HepG2 (cell line): ENCODE results near the gene TOMM40L. TPM values are rescaled to one million over a fixed set of nuclear protein-coding genes. Genes with fewer than 3 reads are reported as not detected.
A peak's percentile ranks its signal among the peaks of the same experiment; 100 is the strongest.

Experiments used
- NFATC3 ChIP-seq: sonication (generic); formaldehyde crosslinking; IDR thresholded peaks from 2 replicates; pipeline ENCODE4 v1.5.1; 2020; ENCODE audit warnings: mild to moderate bottlenecking, missing genetic modification reagents
- ZNF570 ChIP-seq: sonication (generic); formaldehyde crosslinking; IDR thresholded peaks from 2 replicates; pipeline ENCODE4 v1.4.0; 2020; ENCODE audit warnings: mild to moderate bottlenecking, missing genetic modification reagents, borderline replicate concordance
- ZNF761 ChIP-seq: sonication (generic); formaldehyde crosslinking; conservative IDR thresholded peaks from 2 replicates; pipeline ENCODE4 v1.4.0; 2020; ENCODE audit warnings: mild to moderate bottlenecking, missing genetic modification reagents
- polyA plus RNA-seq, 8 experiments: library from polyadenylated mRNA; depleted of rRNA in 3 of 8; stranded (reverse) in 7 of 8; unstranded in 1 of 8; fragments of >200 nt; fragmentation: Illumina TruSeq in 4 of 8; extraction: Trizol in 4 of 8; gene quantifications; 2 replicates each; pipeline versions ENCODE4 v1.2.1 to v1.2.3, GENCODE V29; 2011 to 2016; ENCODE audit warnings: low read depth in 4 of 8, missing spikeins in 1 of 8, mixed read lengths in 1 of 8; ENCODE audit not compliant: insufficient read depth in 1 of 8
- total RNA-seq, 5 experiments: library from RNA; depleted of rRNA; stranded (reverse); fragments of >200 nt; fragmentation: Illumina TruSeq; extraction: Trizol; gene quantifications; 2 replicates each; pipeline ENCODE4 v1.2.3, GENCODE V29; 2016; ENCODE audit warnings: low read depth in 1 of 5
- TF ChIP-seq, protein P1 (sequence below): sonication (generic); formaldehyde crosslinking; IDR thresholded peaks from 2 replicates; pipeline ENCODE4 v1.4.0; 2020; ENCODE audit warnings: missing genetic modification reagents, borderline replicate concordance
- TF ChIP-seq, protein P2 (sequence below): sonication (generic); formaldehyde crosslinking; IDR thresholded peaks from 2 replicates; pipeline ENCODE4 v1.5.1; 2020; ENCODE audit warnings: mild to moderate bottlenecking, missing genetic modification reagents, borderline replicate concordance
- TF ChIP-seq, protein P3 (sequence below): sonication (generic); formaldehyde crosslinking; IDR thresholded peaks from 2 replicates; pipeline ENCODE4 v1.4.0; 2020; ENCODE audit warnings: missing genetic modification reagents
- TF ChIP-seq, protein P4 (sequence below): sonication (generic); formaldehyde crosslinking; conservative IDR thresholded peaks from 2 replicates; pipeline ENCODE4 v1.4.0; 2020; ENCODE audit warnings: mild to moderate bottlenecking, missing genetic modification reagents, moderate library complexity
- TF ChIP-seq, protein P5 (sequence below): sonication (generic); formaldehyde crosslinking; IDR thresholded peaks from 2 replicates; pipeline ENCODE4 v1.4.0; 2020; ENCODE audit warnings: missing genetic modification reagents

The TOMM40L gene
- total and polyA plus RNA-seq, 2 of the 13 experiments (the other 11 are each of a cell fraction or from before 2014, with no cell fraction given): 14.1 to 26.2 TPM

DNA sequence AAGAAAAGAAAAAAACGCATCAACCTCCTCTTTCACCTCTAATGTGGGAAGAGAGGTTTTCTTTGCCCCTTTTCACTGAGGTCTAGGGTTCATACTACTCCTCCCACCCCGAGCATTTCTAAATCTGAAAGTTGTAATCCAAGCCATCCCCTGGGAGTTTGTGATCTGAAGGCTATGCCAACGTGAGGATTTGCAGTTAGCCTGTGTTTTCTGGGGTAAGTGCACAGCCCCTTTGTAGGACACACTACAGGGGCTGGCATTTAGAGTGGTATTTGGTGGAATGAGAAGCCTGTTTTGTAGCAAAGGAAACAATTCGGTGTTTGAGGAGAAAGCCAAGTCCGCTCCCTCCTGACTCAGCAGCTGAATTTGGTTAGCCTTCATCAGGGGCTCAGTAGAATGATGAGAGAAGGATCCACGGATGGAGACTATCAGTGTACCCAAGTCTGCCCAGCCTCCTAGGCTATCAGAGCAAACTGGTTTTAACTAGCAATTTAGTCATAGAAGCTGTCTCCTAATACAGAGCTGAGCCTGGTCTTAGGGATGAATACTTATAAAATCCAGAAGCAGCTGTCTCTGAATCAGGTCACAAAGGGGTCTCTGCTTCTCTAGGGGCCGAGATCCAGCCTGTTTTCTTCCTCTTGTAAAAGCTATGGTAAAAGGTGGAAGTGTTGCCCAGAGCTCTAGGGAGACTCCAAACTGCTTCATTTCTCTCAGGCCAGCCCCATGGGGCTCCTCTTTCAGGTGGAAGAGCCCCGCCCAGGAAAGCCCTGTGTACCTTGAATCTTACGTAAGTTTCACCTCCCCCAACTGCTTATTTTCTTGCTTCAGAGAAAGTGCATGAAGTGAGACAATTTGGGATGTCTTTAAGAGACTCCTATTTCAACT lies 34.8 kb downstream of the TOMM40L start (continued):
- TF ChIP-seq, protein P1, sequence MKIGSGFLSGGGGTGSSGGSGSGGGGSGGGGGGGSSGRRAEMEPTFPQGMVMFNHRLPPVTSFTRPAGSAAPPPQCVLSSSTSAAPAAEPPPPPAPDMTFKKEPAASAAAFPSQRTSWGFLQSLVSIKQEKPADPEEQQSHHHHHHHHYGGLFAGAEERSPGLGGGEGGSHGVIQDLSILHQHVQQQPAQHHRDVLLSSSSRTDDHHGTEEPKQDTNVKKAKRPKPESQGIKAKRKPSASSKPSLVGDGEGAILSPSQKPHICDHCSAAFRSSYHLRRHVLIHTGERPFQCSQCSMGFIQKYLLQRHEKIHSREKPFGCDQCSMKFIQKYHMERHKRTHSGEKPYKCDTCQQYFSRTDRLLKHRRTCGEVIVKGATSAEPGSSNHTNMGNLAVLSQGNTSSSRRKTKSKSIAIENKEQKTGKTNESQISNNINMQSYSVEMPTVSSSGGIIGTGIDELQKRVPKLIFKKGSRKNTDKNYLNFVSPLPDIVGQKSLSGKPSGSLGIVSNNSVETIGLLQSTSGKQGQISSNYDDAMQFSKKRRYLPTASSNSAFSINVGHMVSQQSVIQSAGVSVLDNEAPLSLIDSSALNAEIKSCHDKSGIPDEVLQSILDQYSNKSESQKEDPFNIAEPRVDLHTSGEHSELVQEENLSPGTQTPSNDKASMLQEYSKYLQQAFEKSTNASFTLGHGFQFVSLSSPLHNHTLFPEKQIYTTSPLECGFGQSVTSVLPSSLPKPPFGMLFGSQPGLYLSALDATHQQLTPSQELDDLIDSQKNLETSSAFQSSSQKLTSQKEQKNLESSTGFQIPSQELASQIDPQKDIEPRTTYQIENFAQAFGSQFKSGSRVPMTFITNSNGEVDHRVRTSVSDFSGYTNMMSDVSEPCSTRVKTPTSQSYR (CRISPR knock-in tag): peak; percentile 67; the same call in 1 of the 2 replicates
- TF ChIP-seq, protein P2, sequence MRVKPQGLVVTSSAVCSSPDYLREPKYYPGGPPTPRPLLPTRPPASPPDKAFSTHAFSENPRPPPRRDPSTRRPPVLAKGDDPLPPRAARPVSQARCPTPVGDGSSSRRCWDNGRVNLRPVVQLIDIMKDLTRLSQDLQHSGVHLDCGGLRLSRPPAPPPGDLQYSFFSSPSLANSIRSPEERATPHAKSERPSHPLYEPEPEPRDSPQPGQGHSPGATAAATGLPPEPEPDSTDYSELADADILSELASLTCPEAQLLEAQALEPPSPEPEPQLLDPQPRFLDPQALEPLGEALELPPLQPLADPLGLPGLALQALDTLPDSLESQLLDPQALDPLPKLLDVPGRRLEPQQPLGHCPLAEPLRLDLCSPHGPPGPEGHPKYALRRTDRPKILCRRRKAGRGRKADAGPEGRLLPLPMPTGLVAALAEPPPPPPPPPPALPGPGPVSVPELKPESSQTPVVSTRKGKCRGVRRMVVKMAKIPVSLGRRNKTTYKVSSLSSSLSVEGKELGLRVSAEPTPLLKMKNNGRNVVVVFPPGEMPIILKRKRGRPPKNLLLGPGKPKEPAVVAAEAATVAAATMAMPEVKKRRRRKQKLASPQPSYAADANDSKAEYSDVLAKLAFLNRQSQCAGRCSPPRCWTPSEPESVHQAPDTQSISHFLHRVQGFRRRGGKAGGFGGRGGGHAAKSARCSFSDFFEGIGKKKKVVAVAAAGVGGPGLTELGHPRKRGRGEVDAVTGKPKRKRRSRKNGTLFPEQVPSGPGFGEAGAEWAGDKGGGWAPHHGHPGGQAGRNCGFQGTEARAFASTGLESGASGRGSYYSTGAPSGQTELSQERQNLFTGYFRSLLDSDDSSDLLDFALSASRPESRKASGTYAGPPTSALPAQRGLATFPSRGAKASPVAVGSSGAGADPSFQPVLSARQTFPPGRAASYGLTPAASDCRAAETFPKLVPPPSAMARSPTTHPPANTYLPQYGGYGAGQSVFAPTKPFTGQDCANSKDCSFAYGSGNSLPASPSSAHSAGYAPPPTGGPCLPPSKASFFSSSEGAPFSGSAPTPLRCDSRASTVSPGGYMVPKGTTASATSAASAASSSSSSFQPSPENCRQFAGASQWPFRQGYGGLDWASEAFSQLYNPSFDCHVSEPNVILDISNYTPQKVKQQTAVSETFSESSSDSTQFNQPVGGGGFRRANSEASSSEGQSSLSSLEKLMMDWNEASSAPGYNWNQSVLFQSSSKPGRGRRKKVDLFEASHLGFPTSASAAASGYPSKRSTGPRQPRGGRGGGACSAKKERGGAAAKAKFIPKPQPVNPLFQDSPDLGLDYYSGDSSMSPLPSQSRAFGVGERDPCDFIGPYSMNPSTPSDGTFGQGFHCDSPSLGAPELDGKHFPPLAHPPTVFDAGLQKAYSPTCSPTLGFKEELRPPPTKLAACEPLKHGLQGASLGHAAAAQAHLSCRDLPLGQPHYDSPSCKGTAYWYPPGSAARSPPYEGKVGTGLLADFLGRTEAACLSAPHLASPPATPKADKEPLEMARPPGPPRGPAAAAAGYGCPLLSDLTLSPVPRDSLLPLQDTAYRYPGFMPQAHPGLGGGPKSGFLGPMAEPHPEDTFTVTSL: no peak
- no peak for TF ChIP-seq ZNF761 (CRISPR knock-in tag)
- TF ChIP-seq, protein P3, sequence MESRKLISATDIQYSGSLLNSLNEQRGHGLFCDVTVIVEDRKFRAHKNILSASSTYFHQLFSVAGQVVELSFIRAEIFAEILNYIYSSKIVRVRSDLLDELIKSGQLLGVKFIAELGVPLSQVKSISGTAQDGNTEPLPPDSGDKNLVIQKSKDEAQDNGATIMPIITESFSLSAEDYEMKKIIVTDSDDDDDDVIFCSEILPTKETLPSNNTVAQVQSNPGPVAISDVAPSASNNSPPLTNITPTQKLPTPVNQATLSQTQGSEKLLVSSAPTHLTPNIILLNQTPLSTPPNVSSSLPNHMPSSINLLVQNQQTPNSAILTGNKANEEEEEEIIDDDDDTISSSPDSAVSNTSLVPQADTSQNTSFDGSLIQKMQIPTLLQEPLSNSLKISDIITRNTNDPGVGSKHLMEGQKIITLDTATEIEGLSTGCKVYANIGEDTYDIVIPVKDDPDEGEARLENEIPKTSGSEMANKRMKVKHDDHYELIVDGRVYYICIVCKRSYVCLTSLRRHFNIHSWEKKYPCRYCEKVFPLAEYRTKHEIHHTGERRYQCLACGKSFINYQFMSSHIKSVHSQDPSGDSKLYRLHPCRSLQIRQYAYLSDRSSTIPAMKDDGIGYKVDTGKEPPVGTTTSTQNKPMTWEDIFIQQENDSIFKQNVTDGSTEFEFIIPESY (CRISPR knock-in tag): no peak
- no peak for TF ChIP-seq ZNF570
- TF ChIP-seq, protein P4, sequence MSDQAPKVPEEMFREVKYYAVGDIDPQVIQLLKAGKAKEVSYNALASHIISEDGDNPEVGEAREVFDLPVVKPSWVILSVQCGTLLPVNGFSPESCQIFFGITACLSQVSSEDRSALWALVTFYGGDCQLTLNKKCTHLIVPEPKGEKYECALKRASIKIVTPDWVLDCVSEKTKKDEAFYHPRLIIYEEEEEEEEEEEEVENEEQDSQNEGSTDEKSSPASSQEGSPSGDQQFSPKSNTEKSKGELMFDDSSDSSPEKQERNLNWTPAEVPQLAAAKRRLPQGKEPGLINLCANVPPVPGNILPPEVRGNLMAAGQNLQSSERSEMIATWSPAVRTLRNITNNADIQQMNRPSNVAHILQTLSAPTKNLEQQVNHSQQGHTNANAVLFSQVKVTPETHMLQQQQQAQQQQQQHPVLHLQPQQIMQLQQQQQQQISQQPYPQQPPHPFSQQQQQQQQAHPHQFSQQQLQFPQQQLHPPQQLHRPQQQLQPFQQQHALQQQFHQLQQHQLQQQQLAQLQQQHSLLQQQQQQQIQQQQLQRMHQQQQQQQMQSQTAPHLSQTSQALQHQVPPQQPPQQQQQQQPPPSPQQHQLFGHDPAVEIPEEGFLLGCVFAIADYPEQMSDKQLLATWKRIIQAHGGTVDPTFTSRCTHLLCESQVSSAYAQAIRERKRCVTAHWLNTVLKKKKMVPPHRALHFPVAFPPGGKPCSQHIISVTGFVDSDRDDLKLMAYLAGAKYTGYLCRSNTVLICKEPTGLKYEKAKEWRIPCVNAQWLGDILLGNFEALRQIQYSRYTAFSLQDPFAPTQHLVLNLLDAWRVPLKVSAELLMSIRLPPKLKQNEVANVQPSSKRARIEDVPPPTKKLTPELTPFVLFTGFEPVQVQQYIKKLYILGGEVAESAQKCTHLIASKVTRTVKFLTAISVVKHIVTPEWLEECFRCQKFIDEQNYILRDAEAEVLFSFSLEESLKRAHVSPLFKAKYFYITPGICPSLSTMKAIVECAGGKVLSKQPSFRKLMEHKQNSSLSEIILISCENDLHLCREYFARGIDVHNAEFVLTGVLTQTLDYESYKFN (CRISPR knock-in tag): 0 out of 2 replicates have a peak, but pooled peaks have one; percentile 34
- no peak for TF ChIP-seq NFATC3 (CRISPR knock-in tag)
- TF ChIP-seq, protein P5, sequence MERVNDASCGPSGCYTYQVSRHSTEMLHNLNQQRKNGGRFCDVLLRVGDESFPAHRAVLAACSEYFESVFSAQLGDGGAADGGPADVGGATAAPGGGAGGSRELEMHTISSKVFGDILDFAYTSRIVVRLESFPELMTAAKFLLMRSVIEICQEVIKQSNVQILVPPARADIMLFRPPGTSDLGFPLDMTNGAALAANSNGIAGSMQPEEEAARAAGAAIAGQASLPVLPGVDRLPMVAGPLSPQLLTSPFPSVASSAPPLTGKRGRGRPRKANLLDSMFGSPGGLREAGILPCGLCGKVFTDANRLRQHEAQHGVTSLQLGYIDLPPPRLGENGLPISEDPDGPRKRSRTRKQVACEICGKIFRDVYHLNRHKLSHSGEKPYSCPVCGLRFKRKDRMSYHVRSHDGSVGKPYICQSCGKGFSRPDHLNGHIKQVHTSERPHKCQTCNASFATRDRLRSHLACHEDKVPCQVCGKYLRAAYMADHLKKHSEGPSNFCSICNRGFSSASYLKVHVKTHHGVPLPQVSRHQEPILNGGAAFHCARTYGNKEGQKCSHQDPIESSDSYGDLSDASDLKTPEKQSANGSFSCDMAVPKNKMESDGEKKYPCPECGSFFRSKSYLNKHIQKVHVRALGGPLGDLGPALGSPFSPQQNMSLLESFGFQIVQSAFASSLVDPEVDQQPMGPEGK: peak; percentile 33; the same call in 1 of the 2 replicates
